KBM-7 (cell line): ENCODE data around the gene CREM.
A peak's percentile ranks its signal among the peaks of the same experiment; 100 is the strongest.
"Not testable (repeated sequence)": the region's sequence is repeated elsewhere in the genome, so short reads cannot be mapped to it uniquely, and the experiment has no call there.

ENCODE experiments used
- DNase-seq: peaks from one replicate; pipeline ENCODE4 v3.0.0-alpha.2; 2015
- in situ Hi-C: fragments of 300-500 bp; cut with MboI; formaldehyde crosslinking; loops from 2 replicates; pipeline ENCODE4 v1.14.3; 2020; ENCODE audit warnings: low sequenced_read_pairs, low pct_unique_long_range_greater_than_20kb, mixed read lengths

The CREM gene

DNA sequence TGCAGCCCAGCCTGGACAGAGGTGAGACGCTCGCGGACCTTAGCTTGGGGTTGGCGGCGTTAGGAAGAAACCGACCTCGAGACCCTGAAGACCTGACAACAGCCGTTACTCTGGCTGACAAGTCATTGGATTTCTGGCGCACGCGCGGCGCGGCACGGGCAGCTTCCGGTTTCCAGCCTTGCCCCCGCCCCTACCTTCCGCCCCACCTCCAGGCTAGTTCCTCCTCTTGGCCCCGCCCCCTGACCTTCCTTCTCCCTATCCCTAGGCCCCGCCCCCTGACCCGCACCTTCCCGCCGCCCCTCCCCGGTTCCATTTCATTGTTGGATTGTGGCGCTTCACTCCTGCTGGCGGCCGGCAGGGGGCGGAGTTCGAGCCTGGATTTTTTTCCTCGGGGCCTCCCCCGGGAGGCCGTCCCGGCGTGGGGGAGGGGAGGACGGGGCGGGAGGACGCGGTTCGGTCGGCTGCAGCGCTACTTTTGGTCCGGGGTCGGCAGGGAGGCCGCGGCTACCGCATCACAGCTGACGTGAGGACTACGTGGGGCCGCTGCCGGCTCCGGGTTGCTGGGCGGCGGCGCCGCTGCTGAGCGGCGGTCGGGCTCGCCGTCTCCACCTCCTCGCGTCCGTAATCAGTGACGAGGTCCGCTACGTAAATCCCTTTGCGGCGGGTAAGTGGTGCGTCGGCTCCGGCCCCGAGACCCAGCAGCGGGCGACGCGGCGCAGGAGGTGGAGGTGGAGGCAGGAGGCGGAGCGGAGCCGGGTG is at the start of gene CREM:
CREM (plus strand) TSS at position 317 of the 759 bp plus-strand sequence. CDS start 10,990 bp downstream, outside the sequence.
- in situ Hi-C loops = no loop called here
- DNase-seq = peak; percentile 93

DNA sequence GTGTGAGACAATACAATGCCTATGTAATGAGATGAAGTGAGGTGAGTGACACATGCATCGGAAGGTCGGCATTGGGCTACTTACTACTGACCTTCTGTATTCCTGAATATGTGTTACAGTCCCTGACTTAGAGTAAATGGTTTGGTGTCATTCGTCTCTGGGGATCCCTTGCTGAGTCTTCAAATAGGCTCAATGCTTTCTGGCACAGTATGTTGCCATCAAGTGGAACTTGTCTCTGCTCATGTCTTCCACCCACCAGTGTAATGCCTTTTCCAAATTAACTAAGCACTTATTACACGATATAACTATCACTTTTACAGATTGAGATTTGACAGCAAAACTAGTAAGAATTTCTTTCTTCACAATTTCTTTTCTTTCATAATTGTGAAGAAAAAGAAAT is 47.4 kb upstream of the CREM start:
- in situ Hi-C loops = no loop called here
- DNase-seq = no peak

GRCh38 chr10:35079763-35080162 is 46.9 kb upstream of the CREM start:
- no peak for DNase-seq
- in situ Hi-C loops = no loop called here

GRCh38 chr10:35080261-35080660 is 46.4 kb upstream of the CREM start:
- DNase-seq, in situ Hi-C loops: not testable (repeated sequence)

GRCh38 chr10:35083242-35083641 is 43.4 kb upstream of the CREM start:
- in situ Hi-C loops = no loop called here
- no peak for DNase-seq

- DNase-seq = peak; percentile 28
- in situ Hi-C loops = no loop called here
Measured at GRCh38 chr10:35089611-35090161, 37.0 kb upstream of the CREM start.

GRCh38 chr10:35090162-35090954 is 36.3 kb upstream of the CREM start, which contains the start of gene CUL2:
TSS of gene CUL2 (minus strand) at chr10:35090341. CDS start at chr10:35071317, 19,024 bp downstream.
- in situ Hi-C loops = no loop called here
- peak; percentile 95 for DNase-seq

DNA sequence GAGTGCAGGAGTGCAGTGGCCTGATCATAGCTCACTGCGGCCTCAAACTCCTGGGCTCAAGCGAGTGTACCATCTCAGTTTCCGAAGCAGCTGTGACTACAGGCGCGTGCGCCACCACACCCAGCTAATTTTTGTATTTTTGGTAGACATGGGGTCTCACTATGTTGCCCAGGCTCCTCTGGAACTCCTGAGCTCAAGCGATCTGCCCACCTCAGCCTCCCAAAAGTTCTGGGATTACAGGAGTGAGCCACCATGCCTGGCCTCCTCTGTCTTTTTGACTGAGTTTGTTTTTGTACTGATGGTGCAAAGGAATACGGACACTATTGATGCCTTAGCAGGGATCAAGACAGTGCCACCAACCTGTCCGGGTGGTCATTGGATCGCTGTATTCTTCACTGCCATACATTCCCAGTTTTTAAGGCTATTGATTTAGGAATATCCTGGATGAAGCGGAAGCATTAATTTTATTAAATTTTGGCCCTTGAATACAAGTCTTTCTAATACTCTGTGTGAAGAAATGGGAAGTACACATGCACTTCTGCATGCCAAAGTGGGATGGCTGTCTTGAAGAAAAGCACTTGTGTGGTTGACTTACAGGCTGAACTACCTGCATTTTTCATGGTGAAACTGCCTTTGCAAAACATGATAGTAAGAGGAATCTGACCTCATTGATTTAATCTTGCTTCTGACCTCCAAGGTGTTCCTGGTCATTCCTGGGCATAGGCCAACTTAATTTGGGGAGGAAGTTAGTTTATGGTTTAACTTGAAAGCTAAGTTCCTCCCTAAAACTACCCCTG is 34.5 kb upstream of the CREM start:
- no peak for DNase-seq
- in situ Hi-C loops = no loop called here

GRCh38 chr10:35092851-35093250 is 33.8 kb upstream of the CREM start:
- DNase-seq = no peak
- in situ Hi-C loops = no loop called here

- in situ Hi-C loops = no loop called here
Measured at GRCh38 chr10:35096312-35096711, 30.3 kb upstream of the CREM start.

DNA sequence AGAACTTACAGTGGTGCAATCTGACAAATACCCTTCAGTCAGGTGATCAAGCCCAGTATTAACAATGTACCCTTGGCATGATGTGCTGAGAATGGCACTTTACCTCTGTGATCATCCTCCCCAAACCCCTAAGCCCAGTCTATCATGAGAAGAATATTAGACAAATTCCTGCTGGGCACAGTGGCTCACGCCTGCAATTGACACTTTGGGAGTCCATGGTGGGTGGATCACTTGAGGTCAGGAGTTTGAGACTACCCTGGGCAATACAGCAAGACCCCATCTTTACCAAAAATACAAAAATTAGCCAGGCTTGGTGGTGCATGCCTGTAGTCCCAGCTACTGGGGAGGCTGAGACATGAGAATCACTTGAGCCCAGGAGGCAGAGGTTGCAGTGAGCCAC is 29.1 kb upstream of the CREM start:
- DNase-seq = no peak
- in situ Hi-C loops = no loop called here

More at GRCh38 chr10:35096312-35096711, 30.3 kb upstream of the CREM start:
- DNase-seq = no peak

DNA sequence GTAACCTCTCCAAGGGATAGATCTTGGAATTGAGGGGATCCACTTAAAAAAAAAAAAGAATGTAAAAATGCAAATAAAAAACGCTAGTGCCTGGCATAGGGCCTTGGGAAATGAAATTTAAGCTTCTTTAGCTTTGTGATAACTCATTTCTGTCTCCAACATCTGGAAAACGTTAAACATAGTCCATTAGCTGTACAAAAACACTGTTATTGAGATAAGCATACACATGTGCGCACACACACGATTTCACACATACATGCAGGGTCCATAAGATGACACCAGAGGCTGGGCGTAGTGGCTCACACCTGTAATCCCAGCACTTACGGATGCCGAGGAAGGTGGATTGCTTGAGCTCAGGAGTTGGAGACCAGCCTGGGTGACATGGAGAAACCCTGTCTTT is 22.8 kb upstream of the CREM start:
- DNase-seq = no peak
- in situ Hi-C loops = no loop called here

DNA sequence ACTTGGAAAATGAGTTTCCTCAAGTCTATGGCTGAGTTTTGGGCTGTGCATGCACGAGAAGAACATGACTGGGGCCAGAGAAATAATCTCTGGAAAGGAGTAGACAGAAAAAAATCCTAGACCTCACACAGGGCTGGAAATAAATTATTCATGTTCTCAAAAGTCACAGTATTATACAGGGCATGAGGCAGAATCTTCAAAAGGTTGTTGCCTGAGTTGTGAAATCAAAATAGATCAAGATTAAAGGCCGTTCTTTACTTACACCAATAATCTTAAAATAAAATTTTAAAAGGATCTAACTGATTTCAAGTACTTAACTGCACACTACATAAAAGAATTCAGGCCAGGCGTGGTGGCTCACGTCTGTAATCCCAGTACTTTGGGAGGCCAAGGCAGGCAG is 14.1 kb upstream of the CREM start:
- in situ Hi-C loops = no loop called here
- no peak for DNase-seq

- in situ Hi-C loops = no loop called here
- no peak for DNase-seq
Measured at GRCh38 chr10:35119378-35119777, 7.3 kb upstream of the CREM start.

DNA sequence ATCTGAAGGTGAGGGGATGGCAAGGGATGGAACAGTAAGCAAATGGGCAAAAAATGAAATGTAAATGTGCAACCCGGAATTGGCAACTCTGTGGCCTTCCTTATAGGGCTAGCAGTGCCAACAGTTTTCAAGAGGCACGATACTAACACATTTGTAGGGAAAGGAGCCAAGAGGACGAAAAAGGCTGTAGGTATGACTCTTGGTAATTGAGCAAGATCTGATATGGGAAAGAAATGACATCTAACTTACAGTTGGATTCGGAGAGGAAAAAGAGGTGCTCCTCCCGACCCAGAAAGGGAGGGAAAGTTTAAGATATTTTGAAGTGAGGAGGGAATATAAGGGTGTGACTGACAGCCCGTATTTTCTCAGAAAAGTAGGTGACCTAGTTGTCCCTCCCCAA is 2.1 kb upstream of the CREM start:
- no peak for DNase-seq
- in situ Hi-C loops = no loop called here

DNA sequence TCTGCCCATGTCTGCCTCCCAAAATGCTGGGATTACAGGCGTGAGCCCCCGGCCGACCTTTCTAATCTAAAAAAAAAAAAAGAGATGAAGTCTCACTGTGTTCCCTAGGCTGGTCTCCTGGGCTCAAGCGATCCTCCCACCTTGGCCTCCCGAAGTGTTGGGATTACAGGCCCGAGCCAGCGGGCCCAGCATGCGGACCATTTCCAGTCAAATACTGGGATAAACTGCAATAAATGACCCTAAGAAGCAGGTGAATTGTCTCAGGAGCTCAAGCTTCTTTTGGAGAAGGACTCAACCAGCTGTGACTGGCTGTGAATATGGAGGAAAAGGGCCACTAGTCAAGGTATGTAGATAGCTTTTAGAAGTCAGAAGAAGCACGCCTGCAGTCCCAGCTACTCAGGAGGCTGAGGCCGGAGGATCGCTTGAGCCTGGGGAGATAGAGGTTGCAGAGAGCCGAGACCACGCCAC is 550 bp upstream of the CREM start:
- in situ Hi-C loops = no loop called here
- DNase-seq = no peak

GRCh38 chr10:35127289-35127891 is 744 bp downstream of the CREM start:
- in situ Hi-C loops = no loop called here
- peak; percentile 61 for DNase-seq

DNA sequence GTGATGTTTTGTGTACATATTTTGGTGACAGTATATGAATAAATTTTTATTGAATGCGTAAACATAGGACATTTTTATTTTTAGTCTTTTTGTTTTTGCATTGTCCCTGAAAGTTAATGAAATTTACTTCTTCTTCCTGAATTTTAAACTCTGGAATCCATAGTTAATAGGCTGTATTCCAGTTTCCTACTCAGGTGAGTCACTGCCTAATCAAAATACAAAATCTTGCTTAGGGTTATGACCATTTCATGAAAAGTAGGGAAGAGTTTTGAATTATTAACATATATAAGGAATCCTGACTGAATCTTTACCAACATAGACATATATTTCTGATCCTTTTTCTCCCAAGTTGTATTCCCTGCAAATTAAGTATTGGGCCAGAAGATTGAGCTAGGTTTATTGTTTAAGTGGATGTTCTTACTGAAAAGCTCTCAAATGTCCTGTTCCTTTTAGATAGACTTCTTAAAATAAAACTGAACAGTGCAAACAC is 2.6 kb downstream of the CREM start:
- no peak for DNase-seq
- in situ Hi-C loops = no loop called here

- in situ Hi-C loops = no loop called here
Measured at GRCh38 chr10:35130663-35131062, 4.0 kb downstream of the CREM start.

More at GRCh38 chr10:35130663-35131062, 4.0 kb downstream of the CREM start:
- no peak for DNase-seq
